HG03521 (cell line): Measurements from ENCODE around the gene MIPEP.
A peak's percentile ranks its signal among the peaks of the same experiment; 100 is the strongest.

ENCODE experiments used
- ATAC-seq: cut with Tn5 transposase; IDR thresholded peaks from one replicate; pipeline ENCODE4 v1.9.1; 2021; ENCODE audit warnings: mild to moderate bottlenecking, moderate library complexity; ENCODE audit not compliant: unreplicated experiment

The MIPEP gene

GRCh38 chr13:23811366-23812062 is 77.7 kb downstream of the MIPEP start:
- no peak for ATAC-seq

GRCh38 chr13:23810685-23811240 is 78.4 kb downstream of the MIPEP start:
- ATAC-seq: no peak

- no peak for ATAC-seq
Observed at GRCh38 chr13:23808803-23809202, 80.4 kb downstream of the MIPEP start.

GRCh38 chr13:23806874-23807526 is 82.2 kb downstream of the MIPEP start:
- ATAC-seq: peak; percentile 12

GRCh38 chr13:23805821-23806220 is 83.4 kb downstream of the MIPEP start:
- no peak for ATAC-seq

GRCh38 chr13:23805122-23805521 is 84.1 kb downstream of the MIPEP start:
- ATAC-seq: no peak

- no peak for ATAC-seq
Observed at GRCh38 chr13:23804166-23804565, 85.0 kb downstream of the MIPEP start.

GRCh38 chr13:23801141-23801540 is 88.1 kb downstream of the MIPEP start:
- no peak for ATAC-seq

- peak; percentile 94 for ATAC-seq
Observed at GRCh38 chr13:23799945-23800344, 89.3 kb downstream of the MIPEP start.

- ATAC-seq: no peak
Observed at GRCh38 chr13:23797276-23797903, 91.8 kb downstream of the MIPEP start.

- ATAC-seq: no peak
Observed at GRCh38 chr13:23796551-23796950, 92.6 kb downstream of the MIPEP start.

- peak; percentile 42 for ATAC-seq
Observed at GRCh38 chr13:23794267-23795161, 94.7 kb downstream of the MIPEP start.

GRCh38 chr13:23793711-23794110 is 95.5 kb downstream of the MIPEP start:
- no peak for ATAC-seq

- no peak for ATAC-seq
Observed at GRCh38 chr13:23792680-23793079, 96.5 kb downstream of the MIPEP start.

GRCh38 chr13:23790577-23791170 is 98.5 kb downstream of the MIPEP start:
- no peak for ATAC-seq

- ATAC-seq: no peak
Observed at GRCh38 chr13:23789576-23790346, 99.4 kb downstream of the MIPEP start.

- ATAC-seq: no peak
Observed at GRCh38 chr13:23788459-23788858, 100.7 kb downstream of the MIPEP start.

- no peak for ATAC-seq
Observed at GRCh38 chr13:23787464-23787863, 101.7 kb downstream of the MIPEP start.

- no peak for ATAC-seq
Observed at GRCh38 chr13:23786607-23787006, 102.6 kb downstream of the MIPEP start.

GRCh38 chr13:23778879-23779278 is 110.3 kb downstream of the MIPEP start:
- ATAC-seq: no peak
